ENCODE measurements around the gene FXYD6.

The FXYD6 gene

DNA sequence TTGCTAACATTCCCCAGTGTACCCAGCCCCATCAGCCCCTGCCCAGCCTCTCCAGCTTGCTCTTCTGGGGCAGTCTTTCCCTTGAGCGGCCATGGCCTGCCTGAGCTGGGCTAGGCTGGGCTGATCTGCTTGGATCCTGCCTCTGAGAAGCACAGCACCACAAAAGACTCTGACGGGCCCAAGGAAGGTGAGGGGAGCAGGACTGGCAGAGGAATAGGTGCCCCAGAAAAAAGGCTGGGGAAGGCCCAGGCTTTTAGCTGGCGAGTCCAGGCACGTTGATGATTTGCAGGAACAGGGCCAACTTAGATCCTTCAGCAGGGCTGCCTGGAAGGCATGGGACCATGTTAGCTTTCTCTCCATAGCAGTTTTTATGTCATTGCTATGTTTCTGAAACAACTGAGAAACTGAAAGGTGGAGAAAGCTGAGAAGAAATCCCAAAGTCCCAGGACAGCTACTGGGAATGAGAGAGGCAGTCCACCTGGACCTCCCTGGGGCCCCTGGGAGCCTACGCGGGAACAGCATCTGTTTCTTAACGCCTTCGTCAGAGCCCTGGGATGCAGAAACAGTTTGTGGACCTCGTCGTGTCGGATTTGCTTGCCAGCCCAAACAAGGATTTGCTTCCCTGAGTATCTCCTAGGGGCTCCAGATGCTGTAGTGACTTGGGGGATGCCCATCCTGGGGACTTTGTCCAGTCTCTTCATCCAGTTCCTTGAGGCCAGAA lies 24.4 kb upstream of the FXYD6 start:
- DNase-seq: no peak
- H3K9me3 Mint-ChIP-seq: no peaks in the 10 kb centered on the region
- peaks cover 40% of the 10 kb centered on the region for H3K27me3 Mint-ChIP-seq (ENCODE audit: low read depth, poor library complexity)
- no peaks in the 10 kb centered on the region for H3K36me3 Mint-ChIP-seq (ENCODE audit: low read depth)
- TF ChIP-seq, protein P1, sequence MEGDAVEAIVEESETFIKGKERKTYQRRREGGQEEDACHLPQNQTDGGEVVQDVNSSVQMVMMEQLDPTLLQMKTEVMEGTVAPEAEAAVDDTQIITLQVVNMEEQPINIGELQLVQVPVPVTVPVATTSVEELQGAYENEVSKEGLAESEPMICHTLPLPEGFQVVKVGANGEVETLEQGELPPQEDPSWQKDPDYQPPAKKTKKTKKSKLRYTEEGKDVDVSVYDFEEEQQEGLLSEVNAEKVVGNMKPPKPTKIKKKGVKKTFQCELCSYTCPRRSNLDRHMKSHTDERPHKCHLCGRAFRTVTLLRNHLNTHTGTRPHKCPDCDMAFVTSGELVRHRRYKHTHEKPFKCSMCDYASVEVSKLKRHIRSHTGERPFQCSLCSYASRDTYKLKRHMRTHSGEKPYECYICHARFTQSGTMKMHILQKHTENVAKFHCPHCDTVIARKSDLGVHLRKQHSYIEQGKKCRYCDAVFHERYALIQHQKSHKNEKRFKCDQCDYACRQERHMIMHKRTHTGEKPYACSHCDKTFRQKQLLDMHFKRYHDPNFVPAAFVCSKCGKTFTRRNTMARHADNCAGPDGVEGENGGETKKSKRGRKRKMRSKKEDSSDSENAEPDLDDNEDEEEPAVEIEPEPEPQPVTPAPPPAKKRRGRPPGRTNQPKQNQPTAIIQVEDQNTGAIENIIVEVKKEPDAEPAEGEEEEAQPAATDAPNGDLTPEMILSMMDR (IDR thresholded peaks at IDR 0.05): no peak
- no peaks in the 10 kb centered on the region for H3K4me1 Mint-ChIP-seq
- H3K27ac Mint-ChIP-seq: no peak overlapping the region
- H3K4me3 Mint-ChIP-seq: no peak overlapping the region

DNA sequence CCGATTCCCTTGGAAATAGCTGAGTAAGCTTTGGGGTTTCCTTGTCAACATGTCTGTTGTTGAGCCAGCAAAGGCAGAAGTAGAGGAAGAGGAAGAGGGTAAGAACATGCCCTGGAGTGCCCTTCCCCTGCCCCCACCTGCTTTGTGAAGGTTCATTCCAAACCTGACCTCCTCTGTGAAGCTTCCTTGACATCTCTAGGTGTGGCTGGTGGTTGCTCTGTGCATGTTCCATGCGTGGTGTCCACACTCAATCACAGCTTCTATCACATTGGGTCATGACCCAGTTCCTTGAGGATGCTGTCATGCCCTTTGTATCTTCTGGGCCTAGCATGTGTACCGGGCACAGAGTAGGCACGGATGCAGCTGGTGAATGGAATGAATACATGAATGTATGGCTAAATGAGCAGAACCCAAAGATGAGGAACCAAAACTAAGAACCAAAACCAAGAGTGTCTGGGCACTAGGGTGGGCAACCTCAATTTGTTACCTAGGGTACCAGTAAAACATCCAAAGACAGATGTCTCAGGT lies 23.7 kb upstream of the FXYD6 start:
- Mint-ChIP-seq H3K9me3 (no peaks in the 10 kb centered on the region), H3K27me3 (ENCODE audit: low read depth, poor library complexity) (peaks cover 38% of the 10 kb centered on the region), H3K36me3 (ENCODE audit: low read depth) (no peaks in the 10 kb centered on the region), H3K4me3 (no peak overlapping the region), H3K27ac (no peak overlapping the region), H3K4me1 (no peaks in the 10 kb centered on the region)
- no peak for DNase-seq
- TF ChIP-seq, protein P1 (IDR thresholded peaks at IDR 0.05): no peak

- Mint-ChIP-seq H3K4me1 (no peaks in the 10 kb centered on the region), H3K9me3 (peaks cover 14% of the 10 kb centered on the region), H3K36me3 (ENCODE audit: low read depth) (no peaks in the 10 kb centered on the region), H3K27me3 (ENCODE audit: low read depth, poor library complexity) (peaks cover 44% of the 10 kb centered on the region), H3K27ac (no peak overlapping the region), H3K4me3 (no peak overlapping the region)
- DNase-seq: no peak
- TF ChIP-seq, protein P1 (IDR thresholded peaks at IDR 0.05): no peak
Measured at GRCh38 chr11:117898059-117898458, 21.6 kb upstream of the FXYD6 start.

GRCh38 chr11:117892651-117893050 lies 16.2 kb upstream of the FXYD6 start:
- H3K36me3 Mint-ChIP-seq (ENCODE audit: low read depth): no peaks in the 10 kb centered on the region
- H3K27me3 Mint-ChIP-seq (ENCODE audit: low read depth, poor library complexity): peaks cover 27% of the 10 kb centered on the region
- H3K4me3 Mint-ChIP-seq: no peak overlapping the region
- no peak overlapping the region for H3K27ac Mint-ChIP-seq
- TF ChIP-seq, protein P1 (IDR thresholded peaks at IDR 0.05): no peak
- H3K9me3 Mint-ChIP-seq: peaks cover 19% of the 10 kb centered on the region
- no peak for DNase-seq
- H3K4me1 Mint-ChIP-seq: peaks cover 11% of the 10 kb centered on the region

- TF ChIP-seq, protein P1 (IDR thresholded peaks at IDR 0.05): no peak
- peaks cover 19% of the 10 kb centered on the region for H3K9me3 Mint-ChIP-seq
- H3K36me3 Mint-ChIP-seq (ENCODE audit: low read depth): no peaks in the 10 kb centered on the region
- no peak overlapping the region for H3K4me3 Mint-ChIP-seq
- no peak for DNase-seq
- H3K27ac Mint-ChIP-seq: no peak overlapping the region
- H3K4me1 Mint-ChIP-seq: peaks cover 12% of the 10 kb centered on the region
- H3K27me3 Mint-ChIP-seq (ENCODE audit: low read depth, poor library complexity): peaks cover 21% of the 10 kb centered on the region
Measured at GRCh38 chr11:117891362-117891761, 14.9 kb upstream of the FXYD6 start.

GRCh38 chr11:117888139-117888566 lies 11.7 kb upstream of the FXYD6 start:
- H3K27me3 Mint-ChIP-seq (ENCODE audit: low read depth, poor library complexity): peaks cover 15% of the 10 kb centered on the region
- H3K27ac Mint-ChIP-seq: no peak overlapping the region
- peaks cover 4% of the 10 kb centered on the region for H3K9me3 Mint-ChIP-seq
- H3K36me3 Mint-ChIP-seq (ENCODE audit: low read depth): no peaks in the 10 kb centered on the region
- H3K4me3 Mint-ChIP-seq: no peak overlapping the region
- peaks cover 35% of the 10 kb centered on the region for H3K4me1 Mint-ChIP-seq
- no peak for DNase-seq
- TF ChIP-seq, protein P1 (IDR thresholded peaks at IDR 0.05): no peak
